Activated CD8-positive, alpha-beta memory T cell treated with anti-CD3 and anti-CD28 coated beads, Interleukin-2, amount 50 U/mL, for 24 hours (primary cell): ENCODE measurements around the gene LGSN.
"Not testable (repeated sequence)": the region's sequence is repeated elsewhere in the genome, so short reads cannot be mapped to it uniquely, and the experiment has no call there.

Experiments
- DNase-seq: peaks from one replicate; pipeline ENCODE4 v3.0.0-alpha.2; 2020; ENCODE audit errors: extremely low read depth

LGSN gene

DNA sequence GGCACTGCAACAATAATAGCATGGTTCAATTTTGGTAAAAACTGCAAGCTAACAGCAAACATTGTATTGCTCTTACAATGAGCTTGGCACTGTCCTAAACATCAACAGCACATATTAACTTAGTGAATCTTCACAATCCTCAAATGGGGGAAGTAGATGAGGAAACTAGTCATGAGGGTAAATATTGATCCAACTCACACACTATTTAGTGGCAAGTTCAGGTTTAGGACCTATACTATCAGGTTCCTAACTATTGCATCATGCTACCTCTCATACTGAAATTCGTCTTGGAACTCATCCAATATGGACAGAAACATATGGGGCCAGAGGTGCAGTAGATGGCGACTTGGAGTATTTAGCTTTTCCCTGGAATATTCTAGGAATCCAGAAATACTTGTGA lies 74.4 kb downstream of the LGSN start:
- DNase-seq = no peak

DNA sequence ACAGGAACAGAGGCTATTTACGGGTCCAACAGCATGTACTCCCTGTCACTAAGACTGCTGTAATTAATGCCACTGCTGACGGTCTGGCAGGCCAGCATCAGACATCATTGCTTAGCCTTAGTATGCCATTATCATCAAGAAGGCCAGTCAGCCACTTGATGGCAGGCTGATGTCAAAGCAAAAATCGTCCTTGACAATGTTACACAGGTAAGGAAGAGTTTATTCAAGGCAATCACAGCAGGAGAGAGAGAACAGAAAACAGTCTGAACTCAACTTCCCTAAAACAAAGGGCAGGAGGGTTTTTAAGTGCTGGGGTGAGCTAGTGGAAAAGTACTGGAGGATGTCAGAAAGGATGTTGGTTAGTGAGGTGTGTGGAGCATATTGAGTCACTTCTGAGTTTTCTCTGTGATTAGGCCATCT lies 83.4 kb downstream of the LGSN start:
- DNase-seq = no peak

DNA sequence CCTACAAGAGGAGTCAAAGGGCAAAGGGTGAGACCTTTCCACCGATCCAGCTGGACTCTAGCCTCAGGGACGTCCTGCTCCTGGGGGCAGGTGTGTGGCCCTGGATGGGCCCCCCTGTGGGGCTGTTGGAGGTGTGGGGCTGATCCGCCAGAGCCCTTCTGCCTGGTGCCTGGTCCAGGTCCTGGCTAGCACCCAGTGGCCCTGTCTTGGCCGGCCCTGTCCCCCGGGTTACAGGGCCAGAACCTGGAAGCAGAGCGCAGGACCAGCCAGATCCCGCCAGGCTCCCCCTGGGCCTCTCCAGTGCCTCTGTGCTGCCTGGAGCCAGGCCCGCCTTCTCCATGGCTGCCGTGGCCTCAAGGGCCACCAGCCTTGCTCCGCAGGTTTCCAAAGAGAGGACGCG lies 89.3 kb downstream of the LGSN start:
- not testable (repeated sequence) for DNase-seq

DNA sequence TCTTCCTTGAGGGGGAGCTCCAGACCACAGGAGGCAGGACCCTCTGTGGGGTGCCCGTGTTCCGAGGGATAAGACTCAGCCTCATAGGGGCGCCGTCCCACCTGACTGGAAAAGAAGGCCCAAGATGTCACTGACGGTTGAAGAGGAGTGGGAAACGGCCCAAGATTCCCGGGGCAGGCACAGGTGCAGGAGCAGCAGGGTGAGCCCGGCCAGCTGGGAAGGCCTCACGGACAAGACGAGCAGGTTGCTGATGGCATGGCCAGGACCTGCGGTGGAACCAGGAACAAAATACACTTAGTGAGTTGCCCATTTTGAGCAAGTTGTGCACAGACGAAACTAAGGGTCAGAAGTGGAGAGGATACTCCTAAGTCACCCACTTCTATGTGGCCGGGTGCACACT lies 89.8 kb downstream of the LGSN start:
- not testable (repeated sequence) for DNase-seq

DNA sequence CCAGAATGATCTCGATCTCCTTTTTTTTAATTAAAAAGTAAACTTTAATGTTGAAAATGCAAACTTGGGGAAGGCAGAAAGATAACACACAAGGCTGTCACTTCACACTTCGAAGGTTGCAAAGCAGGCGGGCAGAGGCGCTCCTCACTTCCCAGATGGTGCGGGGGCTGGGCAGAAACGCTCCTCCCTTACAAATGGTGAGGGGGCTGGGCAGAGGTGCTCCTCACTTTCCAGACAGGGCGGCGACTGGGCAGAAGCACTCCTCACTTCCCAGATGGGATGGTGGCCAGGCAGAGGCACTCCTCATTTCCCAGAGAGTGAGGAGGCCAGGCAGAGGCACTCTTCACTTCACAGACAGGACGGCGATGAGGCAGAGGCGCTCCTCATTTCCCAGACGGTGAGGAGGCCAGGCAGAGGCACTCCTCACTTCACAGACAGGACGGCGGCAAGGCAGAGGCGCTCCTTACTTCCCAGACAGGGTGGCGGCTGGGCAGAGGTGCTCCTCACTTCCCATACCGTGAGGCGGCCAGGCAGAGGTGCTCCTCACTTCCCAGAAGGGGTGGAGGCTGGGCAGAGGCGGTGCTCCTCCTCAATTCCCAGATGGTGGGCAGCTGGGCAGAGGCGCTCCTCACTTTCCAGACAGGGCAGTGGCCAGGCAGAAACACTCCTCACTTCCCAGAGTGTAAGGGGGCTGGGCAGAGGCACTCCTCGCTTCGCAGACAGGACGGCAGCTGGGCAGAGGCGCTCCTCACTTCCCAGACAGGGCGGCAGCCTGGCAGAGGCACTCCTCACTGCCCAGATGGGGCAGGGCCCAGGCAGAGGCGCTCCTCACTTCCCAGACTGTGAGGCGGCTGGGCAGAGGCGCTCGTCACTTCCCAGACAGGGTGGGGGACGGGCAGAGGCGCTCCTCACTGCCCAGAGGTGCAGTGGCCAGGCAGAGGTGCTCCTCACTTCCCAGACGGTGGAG lies 91.6 kb downstream of the LGSN start:
- not testable (repeated sequence) for DNase-seq

DNA sequence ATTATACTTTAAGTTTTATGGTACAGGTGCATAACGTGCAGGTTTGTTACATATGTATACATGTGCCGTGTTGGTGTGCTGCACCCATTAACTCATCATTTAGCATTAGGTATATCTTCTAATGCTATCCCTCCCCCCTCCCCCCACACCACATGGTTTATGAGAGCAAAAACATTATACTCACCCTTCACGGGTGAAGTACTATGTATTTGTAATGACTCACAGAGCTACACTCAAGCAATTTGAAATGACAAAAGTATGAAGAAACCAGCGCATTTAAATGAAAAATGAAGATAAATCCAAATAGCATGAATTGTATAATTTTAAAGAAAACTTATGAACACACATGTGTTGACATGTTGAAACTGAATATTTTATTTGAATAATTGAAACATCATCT lies 93.8 kb downstream of the LGSN start:
- not testable (repeated sequence) for DNase-seq
